ENCODE data around the gene MCC. TPM values are rescaled to one million over a fixed set of nuclear protein-coding genes. Genes with fewer than 3 reads are reported as not detected.

The MCC gene
- total and polyA plus RNA-seq, 4 donors = 4.5 to 20.0 (median 9.7) TPM

- Histone ChIP-seq H3K4me1 (ENCODE audit: control insufficient read depth in 1 of 2, insufficient read depth in 2 of 2, low read length in 2 of 2) (peaks cover 5 to 16% of the 10 kb centered on the region in 2 donors), H3K27me3 (ENCODE audit: control insufficient read depth in 1 of 2, insufficient read depth in 2 of 2, low read length in 1 of 2) (no peaks in the 10 kb centered on the region), H3K27ac (ENCODE audit: low read depth in 1 of 2, low read length in 2 of 2) (peak overlapping the region in 1 of 2 donors; percentile 32), H3K4me3 (ENCODE audit: low read length in 2 of 2) (no peak overlapping the region), H3K9me3 (ENCODE audit: control insufficient read depth, low read length) (no peaks in the 10 kb centered on the region), H3K36me3 (ENCODE audit: control insufficient read depth in 1 of 2, insufficient read depth in 2 of 2, low read length in 1 of 2) (no peaks in the 10 kb centered on the region)
- intact Hi-C loops (cut with DNase I) = no loop called here
- 6 to 8% methylated on average over 11 of the region's 11 CpGs for WGBS, 2 donors
- ATAC-seq (ENCODE audit: low FRiP score) = peak; percentile 52
- DNase-seq = peak in 1 of 2 donors; percentile 57
Observed at GRCh38 chr5:113090336-113091106, 397.7 kb downstream of the MCC start.

GRCh38 chr5:113089653-113090335 lies 398.5 kb downstream of the MCC start:
- Histone ChIP-seq H3K4me3 (ENCODE audit: low read length in 2 of 2) (no peak overlapping the region), H3K9me3 (ENCODE audit: control insufficient read depth, low read length) (no peaks in the 10 kb centered on the region), H3K4me1 (ENCODE audit: control insufficient read depth in 1 of 2, insufficient read depth in 2 of 2, low read length in 2 of 2) (peaks cover 5 to 16% of the 10 kb centered on the region in 2 donors), H3K36me3 (ENCODE audit: control insufficient read depth in 1 of 2, insufficient read depth in 2 of 2, low read length in 1 of 2) (no peaks in the 10 kb centered on the region), H3K27me3 (ENCODE audit: control insufficient read depth in 1 of 2, insufficient read depth in 2 of 2, low read length in 1 of 2) (no peaks in the 10 kb centered on the region), H3K27ac (ENCODE audit: low read depth in 1 of 2, low read length in 2 of 2) (peak overlapping the region in 1 of 2 donors; percentile 32)
- intact Hi-C loops (cut with DNase I) = no loop called here
- DNase-seq (no peak), ATAC-seq (ENCODE audit: low FRiP score) (peak; percentile 20)
- WGBS, 2 donors = 4 to 10% methylated on average over 6 of the region's 6 CpGs

- 16 to 21% methylated on average over 5 of the region's 5 CpGs for WGBS, 2 donors
- no peak overlapping the region for H3K27ac ChIP-seq (ENCODE audit: low read depth in 1 of 2, low read length in 2 of 2)
- no peaks in the 10 kb centered on the region for H3K36me3 ChIP-seq (ENCODE audit: control insufficient read depth in 1 of 2, insufficient read depth in 2 of 2, low read length in 1 of 2)
- DNase-seq = no peak
- ATAC-seq (ENCODE audit: low FRiP score) = no peak
- intact Hi-C loops (cut with DNase I) = no loop called here
- H3K9me3 ChIP-seq (ENCODE audit: control insufficient read depth, low read length) = no peaks in the 10 kb centered on the region
- H3K4me1 ChIP-seq (ENCODE audit: control insufficient read depth in 1 of 2, insufficient read depth in 2 of 2, low read length in 2 of 2) = peaks cover 5 to 16% of the 10 kb centered on the region in 2 donors
- H3K4me3 ChIP-seq (ENCODE audit: low read length in 2 of 2) = no peak overlapping the region
- no peaks in the 10 kb centered on the region for H3K27me3 ChIP-seq (ENCODE audit: control insufficient read depth in 1 of 2, insufficient read depth in 2 of 2, low read length in 1 of 2)
Observed at GRCh38 chr5:113087976-113088514, 400.2 kb downstream of the MCC start.

- ATAC-seq (ENCODE audit: low FRiP score) = no peak
Observed at GRCh38 chr5:113085880-113086409, 402.3 kb downstream of the MCC start.

GRCh38 chr5:113085084-113085414 lies 403.2 kb downstream of the MCC start:
- intact Hi-C loops (cut with DNase I) = no loop called here
- ATAC-seq (ENCODE audit: low FRiP score) = no peak
- H3K27me3 ChIP-seq (ENCODE audit: control insufficient read depth in 1 of 2, insufficient read depth in 2 of 2, low read length in 1 of 2) = peaks cover 0 to 2% of the 10 kb centered on the region in 2 donors
- H3K9me3 ChIP-seq (ENCODE audit: control insufficient read depth, low read length) = no peaks in the 10 kb centered on the region
- 96 to 98% methylated on average over 8 of the region's 8 CpGs for WGBS, 2 donors
- H3K27ac ChIP-seq (ENCODE audit: low read depth in 1 of 2, low read length in 2 of 2) = no peak overlapping the region
- peaks cover 5 to 16% of the 10 kb centered on the region in 2 donors for H3K4me1 ChIP-seq (ENCODE audit: control insufficient read depth in 1 of 2, insufficient read depth in 2 of 2, low read length in 2 of 2)
- no peak for DNase-seq
- H3K4me3 ChIP-seq (ENCODE audit: low read length in 2 of 2) = no peak overlapping the region
- H3K36me3 ChIP-seq (ENCODE audit: control insufficient read depth in 1 of 2, insufficient read depth in 2 of 2, low read length in 1 of 2) = peaks cover 0 to 2% of the 10 kb centered on the region in 2 donors

More at GRCh38 chr5:113085880-113086409, 402.3 kb downstream of the MCC start:
- Histone ChIP-seq H3K4me1 (ENCODE audit: control insufficient read depth in 1 of 2, insufficient read depth in 2 of 2, low read length in 2 of 2) (peaks cover 5 to 16% of the 10 kb centered on the region in 2 donors), H3K36me3 (ENCODE audit: control insufficient read depth in 1 of 2, insufficient read depth in 2 of 2, low read length in 1 of 2) (peaks cover 0 to 2% of the 10 kb centered on the region in 2 donors), H3K27ac (ENCODE audit: low read depth in 1 of 2, low read length in 2 of 2) (no peak overlapping the region), H3K4me3 (ENCODE audit: low read length in 2 of 2) (no peak overlapping the region), H3K9me3 (ENCODE audit: control insufficient read depth, low read length) (no peaks in the 10 kb centered on the region), H3K27me3 (ENCODE audit: control insufficient read depth in 1 of 2, insufficient read depth in 2 of 2, low read length in 1 of 2) (peaks cover 0 to 2% of the 10 kb centered on the region in 2 donors)
- DNase-seq = no peak
- intact Hi-C loops (cut with DNase I) = no loop called here
- 92 to 96% methylated on average over 7 of the region's 7 CpGs for WGBS, 2 donors

- DNase-seq (no peak), ATAC-seq (ENCODE audit: low FRiP score) (no peak)
- H3K4me3 ChIP-seq (ENCODE audit: low read length in 2 of 2) = no peak overlapping the region
- H3K27me3 ChIP-seq (ENCODE audit: control insufficient read depth in 1 of 2, insufficient read depth in 2 of 2, low read length in 1 of 2) = peaks cover 0 to 2% of the 10 kb centered on the region in 2 donors
- H3K4me1 ChIP-seq (ENCODE audit: control insufficient read depth in 1 of 2, insufficient read depth in 2 of 2, low read length in 2 of 2) = peaks cover 5 to 16% of the 10 kb centered on the region in 2 donors
- intact Hi-C loops (cut with DNase I) = no loop called here
- 69 to 84% methylated on average over 3 of the region's 3 CpGs for WGBS, 2 donors
- no peaks in the 10 kb centered on the region for H3K9me3 ChIP-seq (ENCODE audit: control insufficient read depth, low read length)
- H3K36me3 ChIP-seq (ENCODE audit: control insufficient read depth in 1 of 2, insufficient read depth in 2 of 2, low read length in 1 of 2) = peaks cover 0 to 2% of the 10 kb centered on the region in 2 donors
- no peak overlapping the region for H3K27ac ChIP-seq (ENCODE audit: low read depth in 1 of 2, low read length in 2 of 2)
Observed at GRCh38 chr5:113084402-113085083, 403.7 kb downstream of the MCC start.

GRCh38 chr5:113083481-113083880 lies 404.8 kb downstream of the MCC start:
- DNase-seq = no peak
- Histone ChIP-seq H3K9me3 (ENCODE audit: control insufficient read depth, low read length) (no peaks in the 10 kb centered on the region), H3K27me3 (ENCODE audit: control insufficient read depth in 1 of 2, insufficient read depth in 2 of 2, low read length in 1 of 2) (peaks cover 0 to 2% of the 10 kb centered on the region in 2 donors), H3K27ac (ENCODE audit: low read depth in 1 of 2, low read length in 2 of 2) (no peak overlapping the region), H3K36me3 (ENCODE audit: control insufficient read depth in 1 of 2, insufficient read depth in 2 of 2, low read length in 1 of 2) (peaks cover 0 to 2% of the 10 kb centered on the region in 2 donors), H3K4me3 (ENCODE audit: low read length in 2 of 2) (no peak overlapping the region), H3K4me1 (ENCODE audit: control insufficient read depth in 1 of 2, insufficient read depth in 2 of 2, low read length in 2 of 2) (peaks cover 3 to 6% of the 10 kb centered on the region in 2 donors)
- intact Hi-C loops (cut with DNase I) = no loop called here
- ATAC-seq (ENCODE audit: low FRiP score) = no peak

- WGBS, 2 donors = 96 to 97% methylated on average over 7 of the region's 7 CpGs
- Histone ChIP-seq H3K9me3 (ENCODE audit: control insufficient read depth, low read length) (no peaks in the 10 kb centered on the region), H3K4me1 (ENCODE audit: control insufficient read depth in 1 of 2, insufficient read depth in 2 of 2, low read length in 2 of 2) (peaks cover 0 to 3% of the 10 kb centered on the region in 2 donors), H3K27me3 (ENCODE audit: control insufficient read depth in 1 of 2, insufficient read depth in 2 of 2, low read length in 1 of 2) (peaks cover 0 to 2% of the 10 kb centered on the region in 2 donors), H3K36me3 (ENCODE audit: control insufficient read depth in 1 of 2, insufficient read depth in 2 of 2, low read length in 1 of 2) (peaks cover 0 to 2% of the 10 kb centered on the region in 2 donors), H3K4me3 (ENCODE audit: low read length in 2 of 2) (no peak overlapping the region), H3K27ac (ENCODE audit: low read depth in 1 of 2, low read length in 2 of 2) (no peak overlapping the region)
- ATAC-seq (ENCODE audit: low FRiP score) (no peak), DNase-seq (no peak)
- intact Hi-C loops (cut with DNase I) = no loop called here
Observed at GRCh38 chr5:113082547-113082905, 405.7 kb downstream of the MCC start.

Measured in aorta (tissue), 5 donors.